Neuronal stem cell (in vitro differentiated cells): ENCODE measurements around the gene APP.

Source experiments
- DNase-seq: peaks from one replicate; pipeline ENCODE4 v3.0.0-alpha.2; 2013; ENCODE audit warnings: low spot score
- H2AFZ ChIP-seq: one replicate; pipeline ENCODE4 v1.6.1; 2013; ENCODE audit warnings: mild to moderate bottlenecking, low read length, inconsistent platforms
- H2AK5ac ChIP-seq: 2 replicates; pipeline ENCODE4 v1.6.1; 2013; ENCODE audit warnings: low read depth, mild to moderate bottlenecking, inconsistent platforms, low read length, moderate library complexity, mixed read lengths
- H2BK120ac ChIP-seq: 2 replicates; pipeline ENCODE4 v1.6.1; 2013; ENCODE audit warnings: low read depth, mild to moderate bottlenecking, inconsistent platforms, low read length, moderate library complexity, mixed read lengths
- H2BK12ac ChIP-seq: one replicate; pipeline ENCODE4 v1.6.1; 2013; ENCODE audit warnings: low read length, inconsistent platforms
- H2BK15ac ChIP-seq: 2 replicates; pipeline ENCODE4 v1.6.1; 2013; ENCODE audit warnings: mild to moderate bottlenecking, low read length, inconsistent platforms, mixed read lengths
- H2BK5ac ChIP-seq: one replicate; pipeline ENCODE4 v1.6.1; 2013; ENCODE audit warnings: inconsistent platforms, mild to moderate bottlenecking, low read length, moderate library complexity
- H3K14ac ChIP-seq: one replicate; pipeline ENCODE4 v1.6.1; 2013; ENCODE audit warnings: low read length, inconsistent platforms
- H3K18ac ChIP-seq: 2 replicates; pipeline ENCODE4 v1.6.1; 2013; ENCODE audit warnings: low read length, inconsistent platforms
- H3K23ac ChIP-seq: 2 replicates; pipeline ENCODE4 v1.6.1; 2013; ENCODE audit warnings: low read depth, mild to moderate bottlenecking, mixed read lengths, low read length, inconsistent platforms; ENCODE audit not compliant: poor library complexity
- H3K27ac ChIP-seq: replicated peaks from 3 replicates; pipeline ENCODE4 v1.5.1; 2013; ENCODE audit warnings: low read length, inconsistent platforms
- H3K27me3 ChIP-seq, 3 experiments: 2 replicates each; pipeline ENCODE4 v1.6.1; 2013; ENCODE audit warnings: low read length in 3 of 3, mild to moderate bottlenecking in 2 of 3, inconsistent platforms in 1 of 3, low read depth in 1 of 3, mixed read lengths in 1 of 3, moderate library complexity in 1 of 3; ENCODE audit not compliant: control insufficient read depth in 3 of 3, insufficient read depth in 3 of 3
- H3K36me3 ChIP-seq, 2 donors: replicated peaks in 1 of 2; 2 replicates each; pipeline ENCODE4 v1.6.1; 2013; ENCODE audit warnings: low read length in 2 of 2; ENCODE audit not compliant: control insufficient read depth in 2 of 2, insufficient read depth in 2 of 2
- H3K4ac ChIP-seq: 2 replicates; pipeline ENCODE4 v1.6.1; 2013; ENCODE audit warnings: inconsistent platforms, mild to moderate bottlenecking, low read length, moderate library complexity
- H3K4me1 ChIP-seq, 2 donors: 1 replicate in 1 of 2; 2 replicates in 1 of 2; pipeline ENCODE4 v1.6.1; 2013; ENCODE audit warnings: low read length in 2 of 2, low read depth in 1 of 2; ENCODE audit not compliant: control insufficient read depth in 2 of 2, insufficient read depth in 1 of 2
- H3K4me2 ChIP-seq: one replicate; pipeline ENCODE4 v1.6.1; 2013; ENCODE audit warnings: mild to moderate bottlenecking, low read length, inconsistent platforms; ENCODE audit not compliant: insufficient read depth, poor library complexity, severe bottlenecking
- H3K4me3 ChIP-seq, 2 donors: 2 replicates each; pipeline ENCODE4 v1.5.1; 2013; ENCODE audit warnings: low read length in 2 of 2, mild to moderate bottlenecking in 2 of 2, inconsistent platforms in 1 of 2, moderate library complexity in 1 of 2
- H3K79me1 ChIP-seq: one replicate; pipeline ENCODE4 v1.6.1; 2013; ENCODE audit warnings: low read depth, mild to moderate bottlenecking, inconsistent platforms, low read length, moderate library complexity
- H3K9ac ChIP-seq: one replicate; pipeline ENCODE4 v1.6.1; 2013; ENCODE audit warnings: mild to moderate bottlenecking, low read depth, low read length, inconsistent platforms; ENCODE audit not compliant: poor library complexity
- H3K9me3 ChIP-seq, 2 donors: replicated peaks in 1 of 2; 2 replicates each; pipeline versions ENCODE3 to v1.6.1; 2013; ENCODE audit warnings: low read length in 2 of 2, mild to moderate bottlenecking in 2 of 2, inconsistent platforms in 1 of 2, low read depth in 1 of 2, mixed read lengths in 1 of 2, moderate library complexity in 1 of 2; ENCODE audit not compliant: control insufficient read depth in 2 of 2, insufficient read depth in 1 of 2
- H4K8ac ChIP-seq: one replicate; pipeline ENCODE4 v1.6.1; 2013; ENCODE audit warnings: low read depth, mild to moderate bottlenecking, inconsistent platforms, low read length, moderate library complexity
- H4K91ac ChIP-seq: one replicate; pipeline ENCODE4 v1.6.1; 2013; ENCODE audit warnings: low read length, low read depth, mild to moderate bottlenecking, inconsistent platforms; ENCODE audit not compliant: poor library complexity
- WGBS, 2 donors: extraction: QIAGEN DNeasy Blood & Tissue Kit; methylation state at CpG; one replicate each; pipeline ENCODE4 v1.1.7; 2013; ENCODE audit warnings: missing lambda C conversion rate in 2 of 2, mixed read lengths in 1 of 2; ENCODE audit not compliant: insufficient read length in 2 of 2, insufficient replicate concordance in 1 of 2; ENCODE audit errors: extremely low coverage in 2 of 2; 5-methylcytosine and 5-hydroxymethylcytosine counted together

Gene APP

GRCh38 chr21:25983745-25984144, 186.8 kb downstream of the APP start:
- Histone ChIP-seq H2AFZ (no peak overlapping the region), H4K91ac (no peak overlapping the region), H3K9me3 (peaks cover 0 to 3% of the 10 kb centered on the region in 2 donors), H3K23ac (no peak overlapping the region), H3K4ac (no peak overlapping the region), H4K8ac (no peak overlapping the region), H3K36me3 (peaks cover 14 to 68% of the 10 kb centered on the region in 2 donors), H2BK120ac (no peak overlapping the region), H3K4me2 (no peak overlapping the region), H3K9ac (no peak overlapping the region), H3K14ac (no peak overlapping the region), H2BK15ac (no peak overlapping the region), H3K27ac (no peak overlapping the region), H2AK5ac (no peak overlapping the region), H2BK12ac (no peak overlapping the region), H2BK5ac (no peak overlapping the region), H3K27me3 (no peaks in the 10 kb centered on the region), H3K4me3 (no peak overlapping the region), H3K4me1 (peaks cover 0 to 3% of the 10 kb centered on the region in 2 donors), H3K79me1 (no peaks in the 10 kb centered on the region), H3K18ac (no peak overlapping the region)
- no CpG with 5 or more reads among the region's 3 CpGs for WGBS, 2 donors
- DNase-seq: no peak

- Histone ChIP-seq H3K9me3 (no peaks in the 10 kb centered on the region), H3K18ac (no peak overlapping the region), H2BK12ac (no peak overlapping the region), H3K4ac (no peak overlapping the region), H3K27ac (no peak overlapping the region), H4K91ac (no peak overlapping the region), H3K4me2 (no peak overlapping the region), H3K79me1 (no peaks in the 10 kb centered on the region), H3K36me3 (peaks cover 18 to 76% of the 10 kb centered on the region in 2 donors), H2BK120ac (no peak overlapping the region), H2BK15ac (no peak overlapping the region), H3K4me3 (no peak overlapping the region), H3K4me1 (peaks cover 0 to 3% of the 10 kb centered on the region in 2 donors), H3K9ac (no peak overlapping the region), H3K23ac (no peak overlapping the region), H2BK5ac (no peak overlapping the region), H3K27me3 (no peaks in the 10 kb centered on the region), H4K8ac (no peak overlapping the region), H3K14ac (no peak overlapping the region), H2AK5ac (no peak overlapping the region), H2AFZ (no peak overlapping the region)
- DNase-seq: no peak
- WGBS, 2 donors: no CpG with 5 or more reads among the region's 3 CpGs
Observed at GRCh38 chr21:25980710-25981109, 189.9 kb downstream of the APP start.

DNA sequence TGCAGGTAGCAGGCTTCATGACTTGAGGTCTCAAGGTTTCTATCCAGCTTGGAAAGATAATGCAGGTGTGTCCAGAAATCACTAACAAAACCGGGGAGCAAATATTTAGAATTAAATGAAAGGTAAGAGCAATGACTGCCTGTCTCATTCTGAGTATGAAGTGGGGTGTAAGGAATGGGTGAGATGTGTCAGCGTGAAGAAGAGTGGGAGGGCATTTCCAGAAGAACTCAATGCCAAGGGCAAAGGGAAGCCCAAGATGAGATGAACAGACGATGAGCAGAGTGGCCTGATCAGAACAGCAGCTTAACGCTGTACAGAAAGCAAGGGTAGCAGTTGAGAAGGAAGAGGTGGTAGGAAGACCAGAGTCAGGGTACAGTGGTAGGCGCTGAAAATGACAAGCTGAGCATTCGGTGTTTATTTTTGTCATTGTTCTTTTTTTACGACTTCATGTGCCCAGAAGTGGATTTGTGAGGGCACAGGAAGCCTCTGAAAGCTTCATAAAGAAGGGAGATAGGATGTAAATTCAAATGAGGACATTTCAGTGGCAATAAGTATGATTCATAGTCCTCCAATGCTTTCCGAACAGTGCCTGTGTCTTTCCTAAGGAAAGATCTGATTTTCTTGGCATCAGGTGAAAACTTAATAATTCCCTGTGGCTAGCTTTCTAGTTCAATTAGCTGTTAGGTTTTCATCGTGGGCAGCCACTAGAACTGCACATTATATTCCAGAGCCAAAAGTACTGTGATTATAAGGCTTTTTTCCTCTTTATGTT, 190.5 kb downstream of the APP start:
- Histone ChIP-seq H3K9ac (no peak overlapping the region), H3K27me3 (no peaks in the 10 kb centered on the region), H2BK120ac (no peak overlapping the region), H3K4me2 (no peak overlapping the region), H3K36me3 (peaks cover 18 to 76% of the 10 kb centered on the region in 2 donors), H3K27ac (no peak overlapping the region), H3K4ac (no peak overlapping the region), H3K18ac (no peak overlapping the region), H4K91ac (no peak overlapping the region), H3K79me1 (no peaks in the 10 kb centered on the region), H2AK5ac (no peak overlapping the region), H3K9me3 (no peaks in the 10 kb centered on the region), H3K23ac (no peak overlapping the region), H2AFZ (no peak overlapping the region), H2BK15ac (no peak overlapping the region), H3K14ac (no peak overlapping the region), H3K4me1 (no peaks in the 10 kb centered on the region), H2BK5ac (no peak overlapping the region), H4K8ac (no peak overlapping the region), H2BK12ac (no peak overlapping the region), H3K4me3 (peak overlapping the region in 1 of 2 donors; percentile 10)
- no CpG with 5 or more reads among the region's 9 CpGs for WGBS, 2 donors
- DNase-seq: no peak

- H3K9me3 ChIP-seq: peaks cover 2 to 9% of the 10 kb centered on the region in 2 donors
- no peaks in the 10 kb centered on the region for H3K27me3 ChIP-seq
- H2BK12ac ChIP-seq: no peak overlapping the region
- no peak overlapping the region for H2AFZ ChIP-seq
- H2BK120ac ChIP-seq: no peak overlapping the region
- DNase-seq: no peak
- no peaks in the 10 kb centered on the region for H3K4me1 ChIP-seq
- H3K27ac ChIP-seq: no peak overlapping the region
- no peak overlapping the region for H3K14ac ChIP-seq
- peaks cover 28 to 97% of the 10 kb centered on the region in 2 donors for H3K36me3 ChIP-seq
- no peak overlapping the region for H3K18ac ChIP-seq
- no peak overlapping the region for H3K23ac ChIP-seq
- H2BK5ac ChIP-seq: no peak overlapping the region
- H3K4ac ChIP-seq: no peak overlapping the region
- H4K91ac ChIP-seq: no peak overlapping the region
- no peak overlapping the region for H2BK15ac ChIP-seq
- no peak overlapping the region for H2AK5ac ChIP-seq
- peaks cover 2% of the 10 kb centered on the region for H3K79me1 ChIP-seq
- H3K9ac ChIP-seq: no peak overlapping the region
- no peak overlapping the region for H3K4me3 ChIP-seq
- no peak overlapping the region for H4K8ac ChIP-seq
- H3K4me2 ChIP-seq: no peak overlapping the region
Observed at GRCh38 chr21:25977068-25977611, 193.4 kb downstream of the APP start.
